ENCODE results near the gene FAM131B.

GRCh38 chr7:143321734-143322133 is 40.8 kb downstream of the FAM131B start:
- TF ChIP-seq CTCF (IDR thresholded peaks at IDR 0.05) (no peak), POLR2A (IDR thresholded peaks at IDR 0.05) (no peak)
